Measurements from ENCODE around the gene ILDR2. TPM values are rescaled to one million over a fixed set of nuclear protein-coding genes. Genes with fewer than 3 reads are reported as not detected.
A peak's percentile ranks its signal among the peaks of the same experiment; 100 is the strongest.

The ILDR2 gene
- total and polyA plus RNA-seq, 9 of the 15 experiments (the other 6 are each of a cell fraction or from before 2014, with no cell fraction given), result 0.03 to 0.31 (median 0.18) TPM; not detected in 2

GRCh38 chr1:166895766-166896165 is 79.6 kb downstream of the ILDR2 start:
- Histone ChIP-seq H3K27ac (ENCODE audit: extremely low read depth, low read depth, low read length) (no peak overlapping the region), H3K9me1 (ENCODE audit: control insufficient read depth, insufficient read depth, low read length) (no peaks in the 10 kb centered on the region), H3K4me3 (no peak overlapping the region), H2AFZ (ENCODE audit: low read depth, low read length) (no peak overlapping the region), H3K36me3 (ENCODE audit: control insufficient read depth, insufficient read depth, low read length) (no peaks in the 10 kb centered on the region), H3K9me3 (replicated peaks; ENCODE audit: control insufficient read depth, insufficient read depth, low read depth, low read length) (no peaks in the 10 kb centered on the region), H3K9ac (ENCODE audit: insufficient read depth in 1 of 2, low read depth in 2 of 2, low read length in 2 of 2) (no peak overlapping the region), H4K20me1 (replicated peaks; ENCODE audit: control insufficient read depth, insufficient read depth, low read length) (no peaks in the 10 kb centered on the region), H3K27me3 (ENCODE audit: control insufficient read depth in 2 of 2, insufficient read depth in 2 of 2, low read length in 2 of 2) (peaks cover 4 to 8% of the 10 kb centered on the region in 2 experiments; a peak in 3 of 5 replicates), H3K4me2 (ENCODE audit: insufficient read depth, low read length) (no peak overlapping the region), H3K4me1 (replicated peaks in 1 of 2; ENCODE audit: control insufficient read depth in 2 of 2, insufficient read depth in 2 of 2, low read length in 2 of 2) (no peaks in the 10 kb centered on the region), H3K79me2 (ENCODE audit: control insufficient read depth, insufficient read depth, low read length) (no peaks in the 10 kb centered on the region)
- no TSS peak for BruUV-seq (replicated peaks)
- TF ChIP-seq DIDO1 (tag; IDR thresholded peaks at IDR 0.05; ENCODE audit: low read depth) (no peak), TGIF2 (CRISPR knock-in tag; IDR thresholded peaks at IDR 0.05) (no peak), THRB (CRISPR knock-in tag; conservative IDR thresholded peaks at IDR 0.05) (no peak), ZC3H11A (IDR thresholded peaks at IDR 0.05; ENCODE audit: low read depth, low read length) (no peak), ESRRA (IDR thresholded peaks at IDR 0.05; ENCODE audit: borderline replicate concordance, low read depth) (no peak), SIRT6 (IDR thresholded peaks at IDR 0.05; ENCODE audit: low read depth, low read length) (no peak), KHSRP (IDR thresholded peaks at IDR 0.05) (no peak), CBFA2T3 (IDR thresholded peaks at IDR 0.05) (peak; percentile 41), MTF1 (CRISPR knock-in tag; IDR thresholded peaks at IDR 0.05; ENCODE audit: borderline replicate concordance) (no peak), SOX6 (IDR thresholded peaks at IDR 0.05) (peak; percentile 61; the same call in 1 of the 2 replicates), NCOR1 (IDR thresholded peaks at IDR 0.05) (0 out of 2 replicates have a peak, but pooled peaks have one; percentile 7), CBFA2T2 (conservative IDR thresholded peaks at IDR 0.05) (0 out of 2 replicates have a peak, but pooled peaks have one; percentile 18), ZSCAN29 (IDR thresholded peaks at IDR 0.05) (no peak), YY1 (IDR thresholded peaks at IDR 0.05; ENCODE audit: borderline replicate concordance in 1 of 3, control insufficient read depth in 1 of 3, extremely low read depth in 1 of 3, insufficient read depth in 3 of 3, insufficient read length in 1 of 3, insufficient replicate concordance in 2 of 3, low read depth in 1 of 3, low read length in 2 of 3) (no peak)
- POLR2A ChIA-PET, result interaction anchor here (0.7 kb wide), 1 partner anchor 12 kb away, joined by 3 read pairs; no protein-coding TSS in a partner anchor
- CTCF ChIA-PET (ENCODE audit: low intra/inter-chr PET ratio), result no interaction called here
- WGBS (ENCODE audit: insufficient coverage, low coverage, missing lambda C conversion rate), result 1% methylated on average over 4 of the region's 4 CpGs
- intact Hi-C loops (cut with micrococcal nuclease), result no loop called here
- FAIRE-seq (no peak), ATAC-seq (no peak), DNase-seq (ENCODE audit: extremely low read depth in 1 of 4, low spot score in 3 of 4) (no peak)
- in situ Hi-C loops (cut with MboI), result no loop called here

All from K562 (cell line).